Osteoblast (primary cell): ENCODE data around the gene HDAC4. TPM values are rescaled to one million over a fixed set of nuclear protein-coding genes. Genes with fewer than 3 reads are reported as not detected.

Experiments
- DNase-seq: peaks from one replicate; pipeline ENCODE4 v3.0.0; 2011; ENCODE audit warnings: low spot score, mixed read lengths; ENCODE audit not compliant: insufficient read length; ENCODE audit errors: missing footprints
- H2AFZ ChIP-seq: 2 replicates; pipeline ENCODE4 v1.6.0; 2011; ENCODE audit warnings: mild to moderate bottlenecking, low read length
- H3K27ac ChIP-seq: 2 replicates; pipeline ENCODE4 v1.5.1; 2011; ENCODE audit warnings: mild to moderate bottlenecking, low read depth, low read length, moderate library complexity
- H3K27me3 ChIP-seq: 2 replicates; pipeline ENCODE4 v1.6.0; 2012; ENCODE audit warnings: mild to moderate bottlenecking, control low read depth, inconsistent platforms, low read length, moderate library complexity; ENCODE audit not compliant: insufficient read depth
- H3K36me3 ChIP-seq: 2 replicates; pipeline ENCODE4 v1.5.1; 2011; ENCODE audit warnings: mild to moderate bottlenecking, low read length, control low read depth, moderate library complexity; ENCODE audit not compliant: insufficient read depth
- H3K4me1 ChIP-seq: 2 replicates; pipeline ENCODE4 v1.5.1; 2011; ENCODE audit warnings: mild to moderate bottlenecking, low read length, control low read depth, moderate library complexity; ENCODE audit not compliant: insufficient read depth
- H3K4me2 ChIP-seq: 2 replicates; pipeline ENCODE4 v1.6.0; 2011; ENCODE audit warnings: mild to moderate bottlenecking, low read length; ENCODE audit not compliant: insufficient read depth
- H3K4me3 ChIP-seq: fragments of 200-600 bp; sonication (generic); 3 replicates; pipeline ENCODE4 v1.5.1; 2012; ENCODE audit warnings: mild to moderate bottlenecking, low read length, inconsistent platforms; ENCODE audit not compliant: insufficient read depth
- H3K79me2 ChIP-seq: 2 replicates; pipeline ENCODE4 v1.6.0; 2012; ENCODE audit warnings: mild to moderate bottlenecking, low read length, control low read depth, inconsistent platforms; ENCODE audit not compliant: insufficient read depth
- H3K9me3 ChIP-seq: 2 replicates; pipeline ENCODE4 v1.5.1; 2011; ENCODE audit warnings: low read depth, low read length, control low read depth
- H4K20me1 ChIP-seq: 2 replicates; pipeline ENCODE4 v1.6.0; 2012; ENCODE audit warnings: mild to moderate bottlenecking, low read length, control low read depth; ENCODE audit not compliant: insufficient read depth
- CTCF ChIP-seq: IDR thresholded peaks from 2 replicates; pipeline ENCODE4 v1.5.1; 2011; ENCODE audit warnings: mild to moderate bottlenecking, low read depth, low read length, moderate library complexity; ENCODE audit errors: extremely low read depth
- total RNA-seq: library from RNA; depleted of rRNA; stranded (reverse); fragments of >200 nt; gene quantifications from 2 replicates; pipeline ENCODE4 v1.2.3, GENCODE V29; 2012

The HDAC4 gene
- total RNA-seq, 1 donor, result 30.8 TPM

- H2AFZ ChIP-seq, result no peak overlapping the region
These were observed 128.2 kb downstream of the HDAC4 start for GRCh38 chr2:239272626-239273025.

GRCh38 chr2:239271882-239272281, 128.9 kb downstream of the HDAC4 start:
- Histone ChIP-seq H3K4me2 (no peak overlapping the region), H3K36me3 (no peaks in the 10 kb centered on the region), H4K20me1 (no peaks in the 10 kb centered on the region)

More at GRCh38 chr2:239272626-239273025, 128.2 kb downstream of the HDAC4 start:
- peaks cover 42% of the 10 kb centered on the region for H3K79me2 ChIP-seq
- H4K20me1 ChIP-seq, result no peaks in the 10 kb centered on the region
- no peak for TF ChIP-seq CTCF
- no peaks in the 10 kb centered on the region for H3K27me3 ChIP-seq
- peaks cover 41% of the 10 kb centered on the region for H3K4me1 ChIP-seq
- H3K4me3 ChIP-seq, result no peak overlapping the region
- DNase-seq, result no peak
- H3K36me3 ChIP-seq, result no peaks in the 10 kb centered on the region
- no peaks in the 10 kb centered on the region for H3K9me3 ChIP-seq
- H3K27ac ChIP-seq, result no peak overlapping the region
- H3K4me2 ChIP-seq, result no peak overlapping the region

GRCh38 chr2:239271471-239271870, 129.3 kb downstream of the HDAC4 start:
- H3K36me3 ChIP-seq, result no peaks in the 10 kb centered on the region
- peak; percentile 31 for DNase-seq
- H3K4me2 ChIP-seq, result no peak overlapping the region
- no peaks in the 10 kb centered on the region for H4K20me1 ChIP-seq
- no peak for TF ChIP-seq CTCF
- H3K79me2 ChIP-seq, result peaks cover 41% of the 10 kb centered on the region
- no peaks in the 10 kb centered on the region for H3K9me3 ChIP-seq
- H2AFZ ChIP-seq, result no peak overlapping the region
- H3K27me3 ChIP-seq, result no peaks in the 10 kb centered on the region
- peaks cover 49% of the 10 kb centered on the region for H3K4me1 ChIP-seq
- no peak overlapping the region for H3K4me3 ChIP-seq
- H3K27ac ChIP-seq, result no peak overlapping the region

More at GRCh38 chr2:239271882-239272281, 128.9 kb downstream of the HDAC4 start:
- TF ChIP-seq CTCF, result no peak
- no peak overlapping the region for H3K4me3 ChIP-seq
- no peak for DNase-seq
- no peak overlapping the region for H3K27ac ChIP-seq
- peaks cover 39% of the 10 kb centered on the region for H3K79me2 ChIP-seq
- H3K4me1 ChIP-seq, result peaks cover 47% of the 10 kb centered on the region
- H3K9me3 ChIP-seq, result no peaks in the 10 kb centered on the region
- no peaks in the 10 kb centered on the region for H3K27me3 ChIP-seq
- H2AFZ ChIP-seq, result no peak overlapping the region

GRCh38 chr2:239269916-239270315, 130.9 kb downstream of the HDAC4 start:
- Histone ChIP-seq H3K27me3 (no peaks in the 10 kb centered on the region), H3K4me3 (no peak overlapping the region), H3K4me1 (peaks cover 47% of the 10 kb centered on the region), H3K79me2 (peaks cover 43% of the 10 kb centered on the region), H3K9me3 (no peaks in the 10 kb centered on the region), H4K20me1 (peaks cover 3% of the 10 kb centered on the region), H3K36me3 (no peaks in the 10 kb centered on the region), H3K27ac (no peak overlapping the region), H3K4me2 (peak overlapping the region; percentile 33), H2AFZ (no peak overlapping the region)
- TF ChIP-seq CTCF, result no peak
- peak; percentile 8 for DNase-seq
